ENCODE results near the gene EXOC2.

- TF ChIP-seq POLR2A (IDR thresholded peaks at IDR 0.05) (no peak), CTCF (IDR thresholded peaks at IDR 0.05 in 8 of 11, conservative IDR thresholded peaks at IDR 0.05 in 3 of 11) (no peak), POLR2AphosphoS5 (IDR thresholded peaks at IDR 0.05) (no peak)
Observed at GRCh38 chr6:490251-491037, 202.5 kb downstream of the EXOC2 start.

Data from spleen (tissue), 7 donors.